HEK293 (cell line): ENCODE data around the gene DYNC1I1.

Experiments used
- ATF2 ChIP-seq: fragments of 450-650 bp; formaldehyde crosslinking; IDR thresholded peaks from 2 replicates; pipeline ENCODE4 v1.5.1; 2016; ENCODE audit warnings: missing biosample characterization, missing genetic modification characterization, low read depth
- CTCF ChIP-seq: fragments of 450-650 bp; formaldehyde crosslinking; IDR thresholded peaks from 2 replicates; pipeline ENCODE4 v1.5.1; 2016; ENCODE audit warnings: missing biosample characterization, missing genetic modification characterization
- KLF10 ChIP-seq: fragments of 450-650 bp; IDR thresholded peaks from 2 replicates; pipeline ENCODE4 v1.5.1; 2018; ENCODE audit warnings: missing biosample characterization, mild to moderate bottlenecking, missing genetic modification characterization
- MYNN ChIP-seq: fragments of 450-650 bp; formaldehyde crosslinking; IDR thresholded peaks from 2 replicates; pipeline ENCODE4 v1.5.1; 2016; ENCODE audit warnings: missing biosample characterization, missing genetic modification characterization, borderline replicate concordance
- TCF7L2 ChIP-seq: IDR thresholded peaks from 2 replicates; pipeline ENCODE4 v1.6.1; 2011; ENCODE audit warnings: low read depth, mild to moderate bottlenecking, inconsistent platforms, low read length, moderate library complexity, borderline replicate concordance
- ZNF184 ChIP-seq: fragments of 450-650 bp; IDR thresholded peaks from 2 replicates; pipeline ENCODE4 v1.5.1; 2018; ENCODE audit warnings: missing biosample characterization, mild to moderate bottlenecking, missing genetic modification characterization
- ZNF211 ChIP-seq: fragments of 450-650 bp; formaldehyde crosslinking; IDR thresholded peaks from 2 replicates; pipeline ENCODE4 v1.5.1; 2016; ENCODE audit warnings: low read depth, missing biosample characterization, missing genetic modification characterization
- ZNF623 ChIP-seq: fragments of 450-650 bp; formaldehyde crosslinking; IDR thresholded peaks from 2 replicates; pipeline ENCODE4 v1.5.1; 2016; ENCODE audit warnings: missing biosample characterization, missing genetic modification characterization

GRCh38 chr7:95910341-95910740 lies 138.0 kb downstream of the DYNC1I1 start:
- TF ChIP-seq TCF7L2 (no peak), CTCF (tag by site-specific recombination) (no peak), ZNF211 (tag by site-specific recombination) (no peak), ZNF184 (tag by site-specific recombination) (no peak), MYNN (tag by site-specific recombination) (no peak), ATF2 (tag by site-specific recombination) (no peak), ZNF623 (tag by site-specific recombination) (no peak), KLF10 (tag by site-specific recombination) (no peak)
